ENCODE data around the gene ATF2.

The ATF2 gene, protein sequence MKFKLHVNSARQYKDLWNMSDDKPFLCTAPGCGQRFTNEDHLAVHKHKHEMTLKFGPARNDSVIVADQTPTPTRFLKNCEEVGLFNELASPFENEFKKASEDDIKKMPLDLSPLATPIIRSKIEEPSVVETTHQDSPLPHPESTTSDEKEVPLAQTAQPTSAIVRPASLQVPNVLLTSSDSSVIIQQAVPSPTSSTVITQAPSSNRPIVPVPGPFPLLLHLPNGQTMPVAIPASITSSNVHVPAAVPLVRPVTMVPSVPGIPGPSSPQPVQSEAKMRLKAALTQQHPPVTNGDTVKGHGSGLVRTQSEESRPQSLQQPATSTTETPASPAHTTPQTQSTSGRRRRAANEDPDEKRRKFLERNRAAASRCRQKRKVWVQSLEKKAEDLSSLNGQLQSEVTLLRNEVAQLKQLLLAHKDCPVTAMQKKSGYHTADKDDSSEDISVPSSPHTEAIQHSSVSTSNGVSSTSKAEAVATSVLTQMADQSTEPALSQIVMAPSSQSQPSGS

DNA sequence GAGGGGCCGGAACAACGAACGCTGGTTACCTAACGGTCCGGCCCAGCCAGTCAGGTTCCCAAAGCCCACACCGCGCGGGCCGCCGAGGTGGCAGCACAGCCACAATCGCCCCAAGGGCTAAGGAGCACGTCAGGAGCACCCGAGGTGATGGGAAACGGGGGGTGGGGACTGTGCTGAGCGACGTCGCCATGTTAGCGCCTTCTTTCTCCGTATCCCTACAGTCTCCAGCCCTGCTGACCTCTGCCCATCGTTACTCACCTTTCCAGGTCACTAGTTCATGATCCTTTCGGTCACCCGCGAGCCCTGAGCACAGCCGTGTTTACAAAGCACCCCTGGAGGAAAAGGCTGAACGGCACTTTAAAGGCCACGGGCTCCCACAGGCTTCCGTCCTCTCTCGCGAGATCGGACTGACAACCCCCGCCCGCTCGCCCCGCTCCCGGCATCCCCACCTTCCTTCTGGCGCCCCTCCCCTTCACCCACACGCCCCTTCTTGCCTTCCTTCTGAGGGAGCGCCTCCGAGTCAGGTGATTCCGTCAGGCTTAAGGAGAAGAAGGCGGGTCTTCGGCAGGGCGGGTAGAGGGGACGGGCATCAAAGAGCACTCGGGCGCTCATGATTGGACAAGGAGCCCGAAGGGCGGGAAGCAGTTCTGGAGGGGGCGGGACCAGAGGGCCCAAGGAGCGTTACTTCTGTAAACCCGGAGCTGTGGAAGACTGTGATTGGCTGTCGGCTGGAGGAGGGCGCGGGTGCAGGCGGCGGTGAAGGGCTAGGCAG lies at the start of gene ATF2:
Gene ATF2 (minus strand): TSS at position 412 of the 772 bp plus-strand sequence. CDS start 31,760 bp downstream, outside the sequence.
- DNase-seq (ENCODE audit: low spot score): peak; percentile 97

GRCh38 chr2:175207741-175208438 lies 39.9 kb upstream of the ATF2 start:
- no peak for DNase-seq (ENCODE audit: low spot score)

DNA sequence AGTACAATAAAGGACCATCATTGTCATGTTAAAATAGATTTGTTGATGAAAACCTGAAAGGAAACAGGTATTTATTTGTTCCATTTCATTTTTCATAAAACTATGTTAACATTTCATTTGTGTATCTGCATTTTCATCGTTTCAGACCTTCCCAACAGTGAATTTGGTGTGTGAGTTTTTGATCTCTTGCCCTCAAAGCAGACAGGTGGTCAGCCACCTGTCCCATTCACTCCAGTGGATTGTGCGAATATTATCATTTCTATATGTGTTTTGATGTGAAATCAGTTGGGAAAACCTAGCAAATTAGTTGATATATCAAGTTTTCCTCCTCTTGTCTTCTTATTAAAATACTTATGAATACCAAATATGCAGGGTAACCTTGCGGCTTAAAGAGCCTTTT lies 38.9 kb upstream of the ATF2 start:
- no peak for DNase-seq (ENCODE audit: low spot score)

DNA sequence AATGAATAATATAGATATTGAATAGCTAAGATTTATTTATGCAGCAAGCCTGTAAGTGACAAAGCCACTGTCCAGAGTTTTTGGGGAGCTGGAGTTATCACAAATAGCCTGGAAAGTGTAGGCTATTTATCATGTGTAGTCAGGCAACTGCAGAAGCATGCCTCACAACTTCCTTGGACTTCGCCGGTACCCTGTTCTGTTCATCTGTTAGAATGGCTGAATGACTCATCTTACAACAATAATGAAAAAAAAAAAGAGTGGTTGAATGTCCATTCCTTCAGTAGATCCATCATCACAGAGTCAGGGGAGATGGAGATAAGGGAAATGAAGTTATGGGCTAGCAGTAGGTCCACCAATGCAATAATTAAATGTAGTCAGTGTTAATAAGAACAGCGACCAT lies 37.5 kb upstream of the ATF2 start:
- no peak for DNase-seq (ENCODE audit: low spot score)

- DNase-seq (ENCODE audit: low spot score): no peak
These were observed 35.9 kb upstream of the ATF2 start for GRCh38 chr2:175203621-175204496.

- no peak for DNase-seq (ENCODE audit: low spot score)
These were observed 27.0 kb upstream of the ATF2 start for GRCh38 chr2:175195012-175195411.

DNA sequence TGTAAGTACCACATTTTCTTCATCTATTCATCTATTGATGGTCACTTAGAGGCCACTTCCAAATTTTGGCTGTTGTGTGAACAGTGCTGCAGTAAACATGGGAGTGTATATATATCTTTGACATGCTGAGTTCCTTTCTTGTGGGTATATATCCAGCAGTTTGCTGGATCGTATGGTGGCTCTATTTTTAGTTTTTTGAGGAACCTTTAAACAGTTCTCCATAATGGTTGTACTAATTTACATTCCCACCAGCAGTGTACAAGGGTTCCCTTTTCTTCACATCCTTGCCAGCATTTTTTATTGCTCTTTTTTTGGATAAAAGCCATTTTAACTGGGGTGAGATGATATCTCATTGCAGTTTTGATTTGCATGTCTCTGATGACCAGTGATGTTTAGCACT lies 20.8 kb upstream of the ATF2 start:
- DNase-seq (ENCODE audit: low spot score): no peak

DNA sequence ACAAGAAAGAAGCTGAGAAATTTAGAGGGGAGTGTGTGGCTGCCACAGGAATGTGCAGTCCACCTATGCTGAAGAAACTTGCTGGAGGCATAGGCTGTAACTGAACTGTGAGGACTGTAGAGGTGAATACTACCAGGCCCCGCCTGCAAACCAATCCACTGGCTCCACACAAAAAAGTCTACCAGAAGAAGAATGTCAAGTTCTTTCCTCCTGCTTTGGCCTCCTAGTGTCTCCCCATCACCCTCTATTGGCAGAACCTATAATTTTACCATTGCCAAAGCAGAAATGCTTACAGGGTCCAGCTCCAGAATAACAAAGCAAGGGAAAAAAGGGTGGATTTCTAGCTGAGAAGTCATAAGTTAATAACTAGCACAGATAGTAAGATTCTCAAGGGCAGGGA lies 19.4 kb upstream of the ATF2 start:
- DNase-seq (ENCODE audit: low spot score): no peak

DNA sequence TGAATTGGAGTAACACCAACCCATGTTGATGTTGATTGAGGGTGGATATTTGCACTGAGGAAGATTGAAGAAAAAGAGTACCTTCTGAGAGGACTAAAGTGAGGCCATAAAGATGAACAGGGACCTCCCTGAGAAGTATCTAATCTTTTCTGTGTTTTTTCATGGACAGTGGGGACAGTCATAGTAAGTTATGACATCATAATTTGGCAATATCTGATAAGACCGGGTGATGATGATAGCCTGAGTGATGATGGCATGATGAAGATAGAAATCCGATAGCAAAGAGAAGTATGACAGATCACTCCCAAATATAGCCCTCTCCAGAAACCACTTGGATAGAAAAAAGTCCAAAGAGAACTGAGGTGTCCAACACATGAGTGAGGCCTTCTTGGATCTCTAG lies 15.7 kb upstream of the ATF2 start:
- no peak for DNase-seq (ENCODE audit: low spot score)

- no peak for DNase-seq (ENCODE audit: low spot score)
These were observed 13.9 kb upstream of the ATF2 start for GRCh38 chr2:175181877-175182308.

- DNase-seq (ENCODE audit: low spot score): peak; percentile 93
These were observed 13.3 kb upstream of the ATF2 start, which contains the start of gene ATP5MC3 for GRCh38 chr2:175181104-175181876. Gene ATP5MC3 (minus strand): TSS chr2:175181710. CDS start chr2:175181393, 317 bp downstream.

DNA sequence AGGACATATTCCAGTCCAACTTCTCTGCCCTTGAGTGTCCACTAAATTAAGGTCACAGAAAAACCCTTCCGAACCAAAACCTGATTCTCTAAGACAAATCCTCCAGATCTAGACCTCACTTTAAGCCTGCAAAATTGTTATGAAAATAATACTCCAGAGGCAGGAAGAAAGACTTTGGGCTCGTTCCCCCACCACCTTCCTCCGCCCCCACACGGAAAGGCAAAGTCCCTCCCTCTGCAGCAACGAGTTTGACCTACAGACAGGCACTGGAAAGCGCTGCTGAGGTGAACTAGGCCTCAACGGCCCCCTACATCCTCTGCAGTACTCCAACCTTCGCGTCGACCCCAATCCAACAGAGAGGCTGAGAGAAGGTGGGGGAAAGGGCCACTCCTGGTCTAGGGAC lies 12.7 kb upstream of the ATF2 start:
- peak; percentile 71 for DNase-seq (ENCODE audit: low spot score)

- DNase-seq (ENCODE audit: low spot score): no peak
These were observed 8.6 kb upstream of the ATF2 start for GRCh38 chr2:175176624-175177023.

DNA sequence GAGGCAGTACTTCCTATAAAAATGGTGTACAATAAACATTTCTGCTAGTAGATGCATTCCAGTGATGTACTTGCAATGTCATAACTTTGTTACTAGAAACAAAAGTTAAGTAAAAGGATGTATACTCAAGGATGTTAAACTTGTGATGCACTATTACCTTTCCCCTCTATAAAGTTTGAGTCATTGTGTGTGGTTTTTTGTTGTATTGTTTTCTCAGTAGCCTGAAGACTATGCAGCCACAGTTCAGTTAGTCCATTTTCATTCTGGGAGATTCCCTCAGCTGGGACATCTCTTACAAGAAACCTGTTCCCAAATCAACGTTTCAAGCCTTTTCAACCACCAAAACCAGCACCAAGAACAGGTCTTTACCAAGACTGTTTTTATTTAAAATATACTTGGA lies 7.9 kb upstream of the ATF2 start:
- no peak for DNase-seq (ENCODE audit: low spot score)

DNA sequence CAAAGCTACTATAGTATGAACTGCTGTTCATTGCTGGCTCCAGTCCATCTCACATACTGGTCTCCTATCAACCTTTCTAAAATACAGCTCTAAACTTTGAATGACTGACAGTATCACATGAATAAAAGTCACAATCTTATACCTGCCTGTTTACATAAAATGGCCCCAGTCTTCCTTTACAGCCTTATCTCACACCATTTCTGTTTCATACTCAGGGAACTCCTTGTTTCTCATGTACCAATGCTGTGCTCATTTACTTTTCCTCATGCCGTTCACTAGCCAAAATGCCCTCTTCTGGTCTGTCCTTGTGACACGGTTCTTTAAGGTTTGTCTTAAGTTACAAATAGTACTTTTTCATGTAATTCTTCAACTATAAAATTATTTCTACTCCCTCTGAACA lies 7.3 kb upstream of the ATF2 start:
- DNase-seq (ENCODE audit: low spot score): no peak

DNA sequence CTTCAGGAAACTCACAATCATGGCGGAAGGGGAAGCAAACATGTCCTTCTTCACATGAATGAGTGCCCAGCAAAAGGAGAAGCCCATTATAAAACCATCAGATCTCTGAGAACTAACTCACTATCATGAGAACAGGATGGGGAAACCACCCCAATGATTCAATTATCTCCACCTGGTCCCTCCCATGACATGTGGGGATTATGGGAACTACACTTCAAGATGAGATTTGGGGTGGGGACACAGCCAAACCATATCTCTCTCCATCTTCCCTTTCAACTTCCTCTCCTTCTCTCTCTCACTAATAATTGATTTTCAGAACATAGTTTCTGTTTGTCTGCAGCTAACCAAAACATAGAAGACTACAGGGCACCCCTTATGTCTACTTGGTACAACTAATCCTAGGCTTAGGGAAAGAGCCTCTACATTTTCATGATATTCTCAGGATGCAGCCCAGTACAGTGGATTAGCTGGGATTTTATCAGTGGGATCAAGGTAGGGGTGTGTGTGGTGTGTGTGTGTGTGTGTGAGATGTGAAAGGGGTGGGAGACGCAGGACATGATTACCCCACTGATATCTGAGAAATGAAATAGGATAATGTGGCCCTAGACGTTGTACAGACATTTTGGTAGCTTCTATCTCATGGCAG lies 2.8 kb upstream of the ATF2 start:
- DNase-seq (ENCODE audit: low spot score): no peak

DNA sequence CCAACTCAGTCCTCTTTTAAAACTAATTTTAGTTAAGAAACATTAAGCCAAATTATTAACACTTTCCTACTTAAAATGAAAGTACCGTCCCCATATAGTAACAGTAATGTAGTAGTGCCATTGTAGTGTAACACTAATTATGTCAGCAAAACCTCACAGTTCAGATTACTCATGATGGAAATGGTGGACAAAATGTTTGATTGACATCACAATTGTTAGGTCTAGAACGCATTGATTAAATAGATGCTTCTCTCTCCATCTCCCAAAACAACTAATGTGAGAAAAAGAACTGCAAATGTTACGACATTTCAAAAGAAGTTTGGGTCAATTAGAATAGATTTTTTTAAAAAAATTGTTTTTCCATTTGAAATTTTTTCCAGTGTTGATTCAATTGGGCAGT lies 1.2 kb upstream of the ATF2 start:
- no peak for DNase-seq (ENCODE audit: low spot score)

DNA sequence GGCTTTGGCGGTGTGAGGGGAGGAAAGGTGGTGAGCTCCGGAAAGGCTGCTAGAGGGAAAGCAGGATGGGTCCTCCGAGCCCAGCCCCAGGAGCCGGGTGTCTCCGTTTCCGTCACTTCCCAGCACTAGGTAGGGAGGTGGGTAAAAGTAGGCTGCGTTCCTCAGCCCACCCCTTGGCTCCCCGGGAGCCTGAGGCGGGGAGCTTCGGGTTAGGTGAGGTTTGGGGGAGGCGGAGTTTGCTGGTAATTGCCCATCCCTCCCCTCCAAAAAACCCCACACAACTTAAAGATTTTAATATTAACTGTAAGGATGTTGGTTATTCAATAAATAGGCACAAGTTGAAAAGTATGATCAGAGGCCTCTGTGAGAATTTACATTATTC lies 552 bp upstream of the ATF2 start:
- no peak for DNase-seq (ENCODE audit: low spot score)

DNA sequence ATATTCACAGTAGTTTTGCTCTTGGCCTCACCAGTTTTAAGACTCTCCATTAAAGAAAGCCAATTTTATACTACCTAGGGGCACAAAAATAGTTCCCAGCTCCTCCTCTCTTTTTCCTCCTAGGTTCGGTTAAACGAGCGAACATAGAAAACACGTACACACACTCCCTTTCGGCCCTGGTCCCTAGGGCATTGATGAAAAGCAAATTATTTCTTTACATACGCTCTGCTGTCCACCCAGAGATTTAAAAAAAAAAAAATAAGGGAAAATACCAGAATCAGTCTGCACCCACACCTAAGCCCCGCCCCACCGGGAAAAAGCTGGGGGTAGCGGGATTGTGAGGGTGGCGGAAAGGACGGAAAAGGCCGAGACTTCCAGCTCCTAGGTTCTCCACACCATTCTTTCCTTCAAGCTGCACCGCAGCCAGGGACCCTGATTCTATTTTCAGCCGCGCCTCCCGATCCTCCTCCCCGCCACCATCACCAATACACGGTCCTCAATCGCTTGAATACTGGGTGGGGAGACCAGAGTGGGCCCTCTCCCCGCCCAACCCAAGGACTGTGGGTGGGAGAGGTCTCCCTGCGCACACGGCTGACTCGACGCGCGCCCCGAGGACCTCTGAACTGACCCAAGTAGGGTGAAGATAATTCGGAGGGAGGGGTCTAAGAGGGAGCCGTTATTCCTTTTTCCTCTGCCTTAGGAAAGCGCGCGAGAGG lies 769 bp downstream of the ATF2 start:
- DNase-seq (ENCODE audit: low spot score): no peak

Data from left forelimb (tissue), 1 donor.